HG03442 (cell line): ENCODE data around the gene STX17.
A peak's percentile ranks its signal among the peaks of the same experiment; 100 is the strongest.
"Not testable (repeated sequence)": the region's sequence is repeated elsewhere in the genome, so short reads cannot be mapped to it uniquely, and the experiment has no call there.

Experiments
- ATAC-seq: cut with Tn5 transposase; IDR thresholded peaks from one replicate; pipeline ENCODE4 v1.9.1; 2021; ENCODE audit warnings: mild to moderate bottlenecking, moderate library complexity; ENCODE audit not compliant: unreplicated experiment

Gene STX17

GRCh38 chr9:99906403-99907207 is at the start of gene STX17:
TSS of gene STX17 (plus strand) at chr9:99906654. CDS start at chr9:99915240, 8,586 bp downstream.
- ATAC-seq: peak; percentile 85

GRCh38 chr9:99857576-99857975 is 48.9 kb upstream of the STX17 start:
- not testable (repeated sequence) for ATAC-seq

- no peak for ATAC-seq
Observed at GRCh38 chr9:99858087-99858486, 48.4 kb upstream of the STX17 start.

- ATAC-seq: no peak
Observed at GRCh38 chr9:99859243-99859980, 47.0 kb upstream of the STX17 start.

GRCh38 chr9:99860266-99860665 is 46.2 kb upstream of the STX17 start:
- no peak for ATAC-seq

- no peak for ATAC-seq
Observed at GRCh38 chr9:99863955-99864354, 42.5 kb upstream of the STX17 start.

GRCh38 chr9:99866398-99866797 is 40.1 kb upstream of the STX17 start:
- no peak for ATAC-seq

GRCh38 chr9:99867536-99867935 is 38.9 kb upstream of the STX17 start:
- peak; percentile 25 for ATAC-seq

GRCh38 chr9:99867968-99868367 is 38.5 kb upstream of the STX17 start:
- peak; percentile 57 for ATAC-seq

GRCh38 chr9:99868845-99869244 is 37.6 kb upstream of the STX17 start:
- ATAC-seq: peak; percentile 77

- no peak for ATAC-seq
Observed at GRCh38 chr9:99870126-99870525, 36.3 kb upstream of the STX17 start.

- ATAC-seq: no peak
Observed at GRCh38 chr9:99873531-99873930, 32.9 kb upstream of the STX17 start.

GRCh38 chr9:99873943-99874584 is 32.4 kb upstream of the STX17 start:
- no peak for ATAC-seq

- ATAC-seq: no peak
Observed at GRCh38 chr9:99876190-99876589, 30.3 kb upstream of the STX17 start.

GRCh38 chr9:99878651-99879050 is 27.8 kb upstream of the STX17 start:
- no peak for ATAC-seq

- no peak for ATAC-seq
Observed at GRCh38 chr9:99881769-99882168, 24.7 kb upstream of the STX17 start.

- ATAC-seq: no peak
Observed at GRCh38 chr9:99885747-99886146, 20.7 kb upstream of the STX17 start.

- no peak for ATAC-seq
Observed at GRCh38 chr9:99889120-99889519, 17.3 kb upstream of the STX17 start.

- ATAC-seq: no peak
Observed at GRCh38 chr9:99894826-99895225, 11.6 kb upstream of the STX17 start.

GRCh38 chr9:99895510-99895909 is 10.9 kb upstream of the STX17 start:
- ATAC-seq: no peak

GRCh38 chr9:99896119-99896518 is 10.3 kb upstream of the STX17 start:
- ATAC-seq: no peak

- ATAC-seq: no peak
Observed at GRCh38 chr9:99903393-99903792, 3.1 kb upstream of the STX17 start.
